Osteocyte (in vitro differentiated cells): ENCODE data around the gene UQCC3. TPM values are rescaled to one million over a fixed set of nuclear protein-coding genes. Genes with fewer than 3 reads are reported as not detected.
"Not testable (repeated sequence)": the region's sequence is repeated elsewhere in the genome, so short reads cannot be mapped to it uniquely, and the experiment has no call there.

Experiments used
- DNase-seq: peaks from one replicate; pipeline ENCODE4 v3.0.0; 2021; ENCODE audit warnings: mixed read lengths; ENCODE audit not compliant: unreplicated experiment; ENCODE audit errors: extremely low spot score
- H3K27ac Mint-ChIP-seq: one replicate; pipeline ENCODE4 v1.8.0; 2021; ENCODE audit warnings: mild to moderate bottlenecking, mixed read lengths; ENCODE audit not compliant: unreplicated experiment
- H3K27me3 Mint-ChIP-seq: one replicate; pipeline ENCODE4 v1.8.0; 2021; ENCODE audit warnings: mixed read lengths; ENCODE audit not compliant: unreplicated experiment
- H3K36me3 Mint-ChIP-seq: one replicate; pipeline ENCODE4 v1.8.0; 2021; ENCODE audit warnings: mixed read lengths; ENCODE audit not compliant: unreplicated experiment
- H3K4me1 Mint-ChIP-seq: one replicate; pipeline ENCODE4 v1.8.0; 2021; ENCODE audit warnings: mixed read lengths; ENCODE audit not compliant: unreplicated experiment
- H3K4me3 Mint-ChIP-seq: one replicate; pipeline ENCODE4 v1.8.0; 2021; ENCODE audit warnings: mild to moderate bottlenecking, moderate library complexity, mixed read lengths; ENCODE audit not compliant: unreplicated experiment
- H3K9me3 Mint-ChIP-seq: one replicate; pipeline ENCODE4 v1.8.0; 2021; ENCODE audit warnings: mixed read lengths; ENCODE audit not compliant: unreplicated experiment
- total RNA-seq: library from RNA; stranded (reverse); gene quantifications from 2 replicates; pipeline ENCODE4 v1.2.1, GENCODE V29; 2021
- TF ChIP-seq, protein P1 (sequence below): fragments of 200-600 bp; sonication (generic); IDR thresholded peaks from 2 replicates; pipeline ENCODE4 v1.5.0; 2021; ENCODE audit warnings: antibody characterized with exemption, mild to moderate bottlenecking, moderate library complexity

Gene UQCC3
- total RNA-seq, 1 donor from 2014 or later: 6.3 TPM

DNA sequence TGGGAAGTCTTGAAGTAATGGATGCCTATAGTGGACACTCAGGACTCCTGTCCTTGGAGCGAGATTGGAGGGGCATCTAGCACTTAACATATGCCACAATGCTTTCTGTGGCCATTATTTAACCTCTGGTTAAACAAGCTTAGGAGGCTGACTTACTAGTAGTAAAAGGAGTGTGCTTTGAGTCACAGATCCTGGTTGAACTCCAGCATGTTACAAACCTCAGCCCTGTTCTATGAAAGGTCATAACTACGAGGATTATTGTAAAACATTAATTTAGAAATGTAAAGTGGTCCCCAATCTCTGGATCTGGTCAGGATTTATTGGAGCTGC lies 1.7 kb downstream of the UQCC3 start:
- DNase-seq: no peak
- no peaks in the 10 kb centered on the region for H3K9me3 Mint-ChIP-seq

GRCh38 chr11:62675415-62675814 lies 3.9 kb downstream of the UQCC3 start:
- Mint-ChIP-seq H3K36me3 (peaks cover 22% of the 10 kb centered on the region), H3K4me1 (peaks cover 54% of the 10 kb centered on the region)
- not testable (repeated sequence) for H3K9me3 Mint-ChIP-seq, H3K27ac Mint-ChIP-seq, H3K27me3 Mint-ChIP-seq, DNase-seq, H3K4me3 Mint-ChIP-seq

More for the DNA sequence above, 1.7 kb downstream of the UQCC3 start:
- Mint-ChIP-seq H3K36me3 (peaks cover 24% of the 10 kb centered on the region), H3K27ac (peak overlapping the region; percentile 94), H3K4me3 (peak overlapping the region; percentile 95), H3K27me3 (no peaks in the 10 kb centered on the region), H3K4me1 (peaks cover 50% of the 10 kb centered on the region)
- TF ChIP-seq, protein P1, sequence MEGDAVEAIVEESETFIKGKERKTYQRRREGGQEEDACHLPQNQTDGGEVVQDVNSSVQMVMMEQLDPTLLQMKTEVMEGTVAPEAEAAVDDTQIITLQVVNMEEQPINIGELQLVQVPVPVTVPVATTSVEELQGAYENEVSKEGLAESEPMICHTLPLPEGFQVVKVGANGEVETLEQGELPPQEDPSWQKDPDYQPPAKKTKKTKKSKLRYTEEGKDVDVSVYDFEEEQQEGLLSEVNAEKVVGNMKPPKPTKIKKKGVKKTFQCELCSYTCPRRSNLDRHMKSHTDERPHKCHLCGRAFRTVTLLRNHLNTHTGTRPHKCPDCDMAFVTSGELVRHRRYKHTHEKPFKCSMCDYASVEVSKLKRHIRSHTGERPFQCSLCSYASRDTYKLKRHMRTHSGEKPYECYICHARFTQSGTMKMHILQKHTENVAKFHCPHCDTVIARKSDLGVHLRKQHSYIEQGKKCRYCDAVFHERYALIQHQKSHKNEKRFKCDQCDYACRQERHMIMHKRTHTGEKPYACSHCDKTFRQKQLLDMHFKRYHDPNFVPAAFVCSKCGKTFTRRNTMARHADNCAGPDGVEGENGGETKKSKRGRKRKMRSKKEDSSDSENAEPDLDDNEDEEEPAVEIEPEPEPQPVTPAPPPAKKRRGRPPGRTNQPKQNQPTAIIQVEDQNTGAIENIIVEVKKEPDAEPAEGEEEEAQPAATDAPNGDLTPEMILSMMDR: no peak

- peaks cover 21% of the 10 kb centered on the region for H3K36me3 Mint-ChIP-seq
- no peaks in the 10 kb centered on the region for H3K27me3 Mint-ChIP-seq
- H3K4me3 Mint-ChIP-seq: peak overlapping the region; percentile 50
- TF ChIP-seq, protein P1: no peak
- no peak overlapping the region for H3K27ac Mint-ChIP-seq
- peaks cover 50% of the 10 kb centered on the region for H3K4me1 Mint-ChIP-seq
- no peak for DNase-seq
- no peaks in the 10 kb centered on the region for H3K9me3 Mint-ChIP-seq
These were observed 5.2 kb downstream of the UQCC3 start for GRCh38 chr11:62676698-62677097.

- Mint-ChIP-seq H3K36me3 (peaks cover 21% of the 10 kb centered on the region), H3K4me3 (peak overlapping the region; percentile 50)
These were observed 5.7 kb downstream of the UQCC3 start for GRCh38 chr11:62677156-62677555.

GRCh38 chr11:62677714-62678113 lies 6.2 kb downstream of the UQCC3 start:
- H3K4me1 Mint-ChIP-seq: peaks cover 43% of the 10 kb centered on the region
- H3K36me3 Mint-ChIP-seq: peaks cover 21% of the 10 kb centered on the region
- H3K4me3 Mint-ChIP-seq: peak overlapping the region; percentile 85
- no peak for DNase-seq
- no peaks in the 10 kb centered on the region for H3K27me3 Mint-ChIP-seq
- TF ChIP-seq, protein P1: no peak
- H3K27ac Mint-ChIP-seq: peak overlapping the region; percentile 95
- no peaks in the 10 kb centered on the region for H3K9me3 Mint-ChIP-seq

More at GRCh38 chr11:62677156-62677555, 5.7 kb downstream of the UQCC3 start:
- no peaks in the 10 kb centered on the region for H3K27me3 Mint-ChIP-seq
- peaks cover 48% of the 10 kb centered on the region for H3K4me1 Mint-ChIP-seq
- TF ChIP-seq, protein P1: no peak
- DNase-seq: no peak
- no peaks in the 10 kb centered on the region for H3K9me3 Mint-ChIP-seq
- H3K27ac Mint-ChIP-seq: no peak overlapping the region

DNA sequence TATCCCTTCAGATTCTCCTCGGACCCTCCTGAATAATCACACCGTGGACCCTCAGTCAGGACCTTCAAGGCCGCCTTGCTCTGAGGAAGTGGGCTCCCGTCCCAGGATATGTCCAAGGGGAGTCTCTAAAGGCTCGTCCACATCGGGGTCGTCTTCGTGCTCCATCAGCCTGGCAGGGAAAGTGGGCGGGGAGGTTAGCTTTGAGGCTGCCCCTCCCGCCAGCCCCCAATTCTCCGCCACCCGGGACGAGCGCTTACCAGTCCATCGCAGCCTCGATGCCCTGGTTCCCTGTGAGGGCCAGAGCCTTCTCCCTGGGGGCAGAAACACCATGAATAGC lies 6.9 kb downstream of the UQCC3 start:
- TF ChIP-seq, protein P1: no peak
- Mint-ChIP-seq H3K27me3 (no peaks in the 10 kb centered on the region), H3K9me3 (no peaks in the 10 kb centered on the region), H3K4me3 (peak overlapping the region; percentile 85), H3K36me3 (peaks cover 21% of the 10 kb centered on the region), H3K27ac (peak overlapping the region; percentile 95), H3K4me1 (peaks cover 37% of the 10 kb centered on the region)
- DNase-seq: no peak
